NT2/D1 (cell line): ENCODE results near the gene SLC7A7.

Source experiments
- SUZ12 ChIP-seq: IDR thresholded peaks from 2 replicates; pipeline ENCODE4 v1.6.1; 2011; ENCODE audit not compliant: insufficient read length, insufficient read depth; ENCODE audit errors: extremely low read depth
- YY1 ChIP-seq: IDR thresholded peaks from 2 replicates; pipeline ENCODE4 v1.6.1; 2011; ENCODE audit not compliant: insufficient read length, insufficient read depth
- ZNF274 ChIP-seq: IDR thresholded peaks from 2 replicates; pipeline ENCODE4 v1.6.1; 2011; ENCODE audit warnings: mild to moderate bottlenecking, low read depth, low read length

GRCh38 chr14:22843123-22843925 lies 28.1 kb upstream of the SLC7A7 start:
- TF ChIP-seq YY1 (no peak), SUZ12 (no peak), ZNF274 (no peak)
